Vagina (tissue), 2 donors: Measurements from ENCODE around the gene PRIM2.
"Not testable (repeated sequence)": the region's sequence is repeated elsewhere in the genome, so short reads cannot be mapped to it uniquely, and the experiment has no call there.

ENCODE experiments used
- CTCF ChIP-seq, 3 experiments: fragments of 450-650 bp in 2 of 3; fragments of 200-600 bp in 1 of 3; sonication (generic) in 1 of 3; IDR thresholded peaks; one replicate each; pipeline ENCODE4 v1.5.1; 2017 to 2019; ENCODE audit warnings: antibody characterized with exemption in 3 of 3, mild to moderate bottlenecking in 2 of 3, moderate library complexity in 2 of 3
- POLR2A ChIP-seq, 2 donors: fragments of 450-650 bp; IDR thresholded peaks; one replicate each; pipeline ENCODE4 v1.6.1; 2017; ENCODE audit warnings: antibody characterized with exemption in 2 of 2, mild to moderate bottlenecking in 2 of 2, moderate library complexity in 2 of 2
- POLR2AphosphoS5 ChIP-seq, 2 donors: sonication (generic); formaldehyde crosslinking; IDR thresholded peaks; one replicate each; pipeline ENCODE4 v1.9.0; 2017; ENCODE audit warnings: antibody characterized with exemption in 2 of 2, mild to moderate bottlenecking in 2 of 2, low read depth in 1 of 2; ENCODE audit not compliant: insufficient read depth in 1 of 2

GRCh38 chr6:57371779-57372178 is 54.3 kb downstream of the PRIM2 start:
- TF ChIP-seq CTCF (IDR thresholded peaks at IDR 0.05); POLR2A (IDR thresholded peaks at IDR 0.05); POLR2AphosphoS5 (IDR thresholded peaks at IDR 0.05; ENCODE audit: insufficient read depth in 1 of 2, low read depth in 1 of 2): not testable (repeated sequence)
